Hypothalamus (tissue), 51 donors: ENCODE data around the gene FAM20C.
A peak's percentile ranks its signal among the peaks of the same experiment; 100 is the strongest.

Experiments used
- DNase-seq, 51 donors: peaks; one replicate each; lab custom pipeline; 2025; lab: John Stamatoyannopoulos, UW

Gene FAM20C

GRCh38 chr7:263483-264351 lies 71.3 kb downstream of the FAM20C start:
- peak in 2 of 51 donors; percentile 13 to 25 for DNase-seq

GRCh38 chr7:264541-265191 lies 72.3 kb downstream of the FAM20C start:
- DNase-seq: no peak

- no peak for DNase-seq
These were observed 73.0 kb downstream of the FAM20C start for GRCh38 chr7:265192-265997.

- DNase-seq: no peak
These were observed 73.9 kb downstream of the FAM20C start for GRCh38 chr7:265998-266850.

- DNase-seq: no peak
These were observed 74.8 kb downstream of the FAM20C start for GRCh38 chr7:266851-267840.

GRCh38 chr7:268991-269390 lies 76.6 kb downstream of the FAM20C start:
- no peak for DNase-seq

GRCh38 chr7:269721-270120 lies 77.3 kb downstream of the FAM20C start:
- DNase-seq: no peak

GRCh38 chr7:270351-270983 lies 78.1 kb downstream of the FAM20C start:
- DNase-seq: no peak

- DNase-seq: peak in 2 of 51 donors; percentile 10 to 20
These were observed 79.1 kb downstream of the FAM20C start for GRCh38 chr7:271266-272107.

GRCh38 chr7:272108-272615 lies 79.8 kb downstream of the FAM20C start:
- no peak for DNase-seq

GRCh38 chr7:272631-273030 lies 80.3 kb downstream of the FAM20C start:
- no peak for DNase-seq

GRCh38 chr7:273327-273726 lies 81.0 kb downstream of the FAM20C start:
- DNase-seq: no peak

- DNase-seq: no peak
These were observed 81.9 kb downstream of the FAM20C start for GRCh38 chr7:274266-274665.

- DNase-seq: no peak
These were observed 84.0 kb downstream of the FAM20C start for GRCh38 chr7:276230-276835.

GRCh38 chr7:277228-277627 lies 84.9 kb downstream of the FAM20C start:
- no peak for DNase-seq

- no peak for DNase-seq
These were observed 85.7 kb downstream of the FAM20C start for GRCh38 chr7:278081-278480.

- DNase-seq: no peak
These were observed 87.5 kb downstream of the FAM20C start for GRCh38 chr7:279821-280220.
